LNCAP (cell line): ENCODE measurements around the gene KIN.

ENCODE experiments used
- CTCF ChIP-seq: fragments of 450-650 bp; IDR thresholded peaks from 2 replicates; pipeline ENCODE4 v1.5.1; 2017; ENCODE audit warnings: mild to moderate bottlenecking

The KIN gene

GRCh38 chr10:7704071-7705016, 83.4 kb downstream of the KIN start:
- no peak for TF ChIP-seq CTCF

GRCh38 chr10:7703140-7703539, 84.7 kb downstream of the KIN start, which contains the start of gene ITIH2:
ITIH2 (plus strand) TSS chr10:7703316; CDS start chr10:7703435, 119 bp downstream.
- no peak for TF ChIP-seq CTCF

- TF ChIP-seq CTCF = no peak
Observed at GRCh38 chr10:7702288-7702812, 85.4 kb downstream of the KIN start.

- TF ChIP-seq CTCF = no peak
Observed at GRCh38 chr10:7701158-7701742, 86.5 kb downstream of the KIN start.
